NCI-H1105 (cell line): ENCODE results near the gene CAST.

Experiments
- DNase-seq: peaks from one replicate; lab custom pipeline; 2025; lab: John Stamatoyannopoulos, UW

CAST gene

DNA sequence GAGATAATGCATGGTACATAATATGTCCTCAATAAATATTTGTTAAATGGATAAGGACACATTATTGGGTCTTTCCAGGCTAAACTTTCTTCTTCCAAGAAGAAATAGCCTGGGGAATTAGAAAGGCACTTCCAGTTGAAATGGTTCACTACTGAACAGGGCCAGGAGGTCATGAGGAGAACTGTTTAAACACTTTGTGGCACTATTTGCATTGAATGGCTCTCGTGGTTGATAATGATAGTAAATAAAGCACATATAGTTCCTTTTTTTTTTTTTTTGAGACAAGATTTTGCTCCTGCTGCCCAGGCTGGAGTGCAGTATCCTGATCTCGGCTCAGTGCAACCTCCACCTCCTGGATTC lies 19.9 kb upstream of the CAST start:
- no peak for DNase-seq

DNA sequence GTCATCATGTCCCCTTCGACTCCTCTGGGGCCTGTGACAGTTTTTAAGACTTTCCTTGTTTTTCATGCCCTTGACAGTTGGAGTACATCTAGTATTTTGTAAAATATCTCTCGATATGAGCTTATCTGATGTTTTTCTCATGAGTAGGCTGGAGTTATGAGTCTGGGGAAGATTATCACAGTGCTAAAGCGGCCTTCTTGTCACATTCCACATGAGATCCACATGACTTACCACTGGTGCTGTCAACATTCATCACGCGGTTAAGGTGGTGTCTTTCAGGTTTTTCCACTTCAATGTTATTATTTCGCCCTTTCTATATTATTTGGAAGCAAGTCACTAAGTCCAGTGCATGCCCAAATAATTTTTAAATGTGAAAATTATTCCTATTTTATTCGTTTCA lies 17.1 kb upstream of the CAST start:
- no peak for DNase-seq

DNA sequence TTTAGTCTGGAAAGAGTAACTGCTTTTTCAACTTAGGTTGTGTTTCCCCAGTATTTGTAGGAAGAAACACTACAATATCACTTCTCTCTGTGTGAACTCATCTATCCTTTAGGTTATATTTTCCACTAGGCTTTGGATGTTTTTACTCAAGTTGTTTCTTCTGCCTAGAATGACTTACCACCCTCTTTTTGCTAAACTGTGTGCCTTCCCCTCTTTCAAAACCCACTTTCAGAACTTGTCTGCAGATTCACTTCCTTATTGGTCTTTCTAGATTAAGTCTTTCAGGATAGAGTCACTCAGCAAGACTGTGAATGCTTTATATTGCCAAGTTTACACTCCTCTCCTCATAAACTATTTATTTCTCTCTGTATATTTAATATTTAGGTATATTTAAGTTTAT lies 14.2 kb upstream of the CAST start:
- DNase-seq = no peak

DNA sequence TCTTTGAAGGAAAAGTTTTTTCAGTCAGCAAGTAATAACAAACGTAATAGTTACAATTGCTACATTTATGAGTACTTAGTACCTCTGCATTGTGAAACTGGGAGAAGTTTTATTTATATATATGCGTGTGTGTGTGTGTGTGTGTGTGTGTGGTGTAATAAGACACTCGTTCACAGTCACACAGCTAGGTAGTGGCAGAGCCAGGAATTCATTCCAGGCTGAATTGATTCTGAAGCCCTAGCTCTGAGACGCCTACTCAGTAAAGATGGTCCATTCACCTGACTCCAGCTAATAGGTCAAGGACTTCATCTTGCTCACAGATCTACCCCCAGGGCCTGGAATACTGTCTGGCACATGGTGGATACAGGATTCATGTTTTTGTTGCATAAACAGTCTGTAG lies 13.6 kb upstream of the CAST start:
- DNase-seq = no peak

DNA sequence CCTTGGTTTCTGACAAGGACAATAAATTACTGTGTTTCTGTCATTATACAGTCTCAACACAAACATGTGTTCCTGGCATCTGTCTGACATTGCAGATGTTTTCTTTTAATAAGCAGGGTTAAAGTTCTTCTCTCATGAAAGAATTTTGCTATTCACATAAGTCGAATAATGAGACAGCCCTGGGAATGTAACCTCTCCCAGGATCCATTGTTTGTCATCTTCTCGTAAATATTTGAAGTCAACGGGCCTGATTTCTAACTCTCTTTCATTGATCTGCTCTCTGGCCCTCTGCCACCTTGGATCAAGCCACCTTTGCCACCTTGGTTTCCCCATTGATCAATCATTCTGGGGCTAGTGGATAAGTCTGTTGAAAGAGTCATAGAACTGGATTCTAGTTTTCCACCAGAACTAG lies 12.9 kb upstream of the CAST start:
- DNase-seq = no peak

DNA sequence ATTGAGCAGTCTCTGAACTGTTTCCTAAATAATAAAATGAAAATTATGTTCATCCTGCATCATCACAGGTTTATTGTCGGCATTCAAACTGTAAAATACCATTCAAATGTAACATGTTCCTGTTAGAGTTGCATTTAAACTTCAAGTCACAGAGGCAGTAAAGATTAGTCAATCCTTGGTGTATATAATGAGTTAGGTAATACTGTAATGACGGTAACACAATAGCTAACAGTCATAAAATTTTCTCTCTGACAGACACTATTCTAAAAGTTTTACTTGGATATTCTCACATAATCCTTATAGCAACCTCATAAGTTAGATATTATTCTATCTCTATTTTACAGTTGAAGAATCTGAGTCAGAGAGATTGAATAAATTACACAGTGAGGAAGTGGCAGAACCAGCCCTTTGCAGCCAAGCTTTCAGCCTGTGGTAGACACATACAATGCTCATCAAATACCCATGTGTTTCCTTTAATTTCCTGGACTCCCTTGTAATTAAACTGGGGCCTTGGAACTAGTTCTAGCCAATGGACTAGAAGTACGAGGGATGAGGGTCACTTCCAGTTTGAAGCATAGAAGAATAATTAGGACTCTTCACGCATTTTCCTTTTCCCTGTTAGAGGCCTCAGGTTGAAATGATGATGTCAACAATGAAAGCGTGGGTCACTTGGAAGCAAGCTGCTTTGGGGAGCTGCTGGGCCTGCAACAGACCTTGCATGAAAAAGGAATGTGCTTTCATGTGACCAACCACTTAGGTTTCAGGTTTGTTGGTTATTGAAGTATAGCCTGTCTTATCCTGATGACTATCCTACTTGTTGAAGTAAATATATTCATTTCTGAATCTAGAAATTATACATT lies 12.3 kb upstream of the CAST start:
- DNase-seq = no peak

GRCh38 chr5:96651047-96651446 lies 11.1 kb upstream of the CAST start:
- DNase-seq = no peak

GRCh38 chr5:96651948-96652753 lies 10.0 kb upstream of the CAST start:
- no peak for DNase-seq

GRCh38 chr5:96652769-96653454 lies 9.3 kb upstream of the CAST start:
- no peak for DNase-seq

DNA sequence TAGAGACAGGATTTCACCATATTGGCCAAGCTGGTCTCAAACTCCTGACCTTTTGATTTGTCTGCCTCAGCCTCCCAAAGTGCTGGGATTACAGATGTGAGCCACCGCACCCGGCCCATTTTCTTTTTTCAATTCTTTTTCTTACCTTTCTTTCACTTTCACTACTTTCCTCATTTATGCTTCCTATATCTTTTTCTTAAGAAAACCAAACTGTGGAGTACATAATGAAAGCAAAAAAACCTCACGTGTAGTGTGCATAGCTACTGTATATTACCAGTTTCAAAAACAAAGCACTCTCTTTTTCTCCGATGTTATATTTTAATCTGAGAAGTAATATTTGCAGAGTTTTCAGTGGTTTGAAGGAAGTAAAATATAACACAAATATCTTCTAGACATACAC lies 8.0 kb upstream of the CAST start:
- no peak for DNase-seq

- DNase-seq = no peak
These were observed 7.1 kb upstream of the CAST start for GRCh38 chr5:96655085-96655484.

DNA sequence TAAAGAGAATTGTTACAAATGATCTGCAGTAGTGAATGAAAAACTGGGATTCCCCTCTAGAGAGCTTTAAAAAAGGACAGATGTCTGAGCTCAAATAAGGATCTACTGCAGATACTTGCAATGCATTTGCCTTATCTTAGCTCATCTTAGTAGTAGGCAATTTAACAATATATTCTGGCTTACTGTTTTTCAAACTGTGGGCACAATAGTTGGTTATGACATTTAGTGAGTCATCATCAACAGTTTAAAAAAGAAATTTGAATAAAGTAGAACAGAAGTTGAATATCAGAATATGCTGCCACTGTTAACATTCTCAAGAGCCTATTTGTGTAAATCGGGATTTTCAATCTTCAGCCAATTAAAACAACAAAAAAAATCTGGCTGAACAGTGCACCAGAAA lies 6.7 kb upstream of the CAST start:
- DNase-seq = no peak

DNA sequence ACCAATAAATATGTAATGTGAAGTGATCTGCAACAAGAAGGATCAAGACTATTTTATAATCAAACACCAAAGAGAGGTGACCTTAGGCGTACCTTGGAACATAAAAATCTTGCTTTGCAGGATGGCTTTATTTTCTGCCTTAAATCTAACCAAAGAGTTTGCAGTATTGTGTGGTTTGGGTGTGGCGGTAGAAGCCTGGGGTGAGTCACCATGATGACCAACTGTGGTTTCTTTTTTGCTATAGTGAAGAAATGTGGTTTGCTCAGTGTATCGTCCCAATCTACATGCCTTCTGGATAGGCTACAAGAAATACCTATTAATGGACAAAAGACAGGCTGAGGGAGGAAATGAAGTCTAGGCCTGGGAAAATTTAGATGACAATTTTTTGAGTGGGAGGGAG lies 5.1 kb upstream of the CAST start:
- no peak for DNase-seq

GRCh38 chr5:96658272-96658671 lies 3.9 kb upstream of the CAST start:
- DNase-seq = no peak

DNA sequence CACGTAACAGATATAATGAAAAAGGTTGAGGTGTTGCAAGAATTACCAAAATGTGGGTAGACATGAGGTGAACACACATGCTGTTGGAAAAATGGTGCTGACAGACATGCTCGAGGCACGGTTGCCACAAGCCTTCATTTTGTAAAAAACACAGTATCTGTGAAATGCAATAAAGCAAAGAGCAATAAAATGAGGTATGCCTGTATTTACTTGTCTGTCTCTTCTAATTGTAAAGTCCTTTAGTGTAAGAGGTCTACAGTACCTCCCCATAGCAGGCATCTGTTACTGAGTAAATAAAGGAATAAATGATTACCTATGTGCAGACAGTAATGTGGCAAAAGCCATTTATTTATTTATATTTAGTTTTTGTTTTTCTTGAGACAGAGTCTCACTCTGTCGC lies 3.0 kb upstream of the CAST start:
- DNase-seq = no peak

DNA sequence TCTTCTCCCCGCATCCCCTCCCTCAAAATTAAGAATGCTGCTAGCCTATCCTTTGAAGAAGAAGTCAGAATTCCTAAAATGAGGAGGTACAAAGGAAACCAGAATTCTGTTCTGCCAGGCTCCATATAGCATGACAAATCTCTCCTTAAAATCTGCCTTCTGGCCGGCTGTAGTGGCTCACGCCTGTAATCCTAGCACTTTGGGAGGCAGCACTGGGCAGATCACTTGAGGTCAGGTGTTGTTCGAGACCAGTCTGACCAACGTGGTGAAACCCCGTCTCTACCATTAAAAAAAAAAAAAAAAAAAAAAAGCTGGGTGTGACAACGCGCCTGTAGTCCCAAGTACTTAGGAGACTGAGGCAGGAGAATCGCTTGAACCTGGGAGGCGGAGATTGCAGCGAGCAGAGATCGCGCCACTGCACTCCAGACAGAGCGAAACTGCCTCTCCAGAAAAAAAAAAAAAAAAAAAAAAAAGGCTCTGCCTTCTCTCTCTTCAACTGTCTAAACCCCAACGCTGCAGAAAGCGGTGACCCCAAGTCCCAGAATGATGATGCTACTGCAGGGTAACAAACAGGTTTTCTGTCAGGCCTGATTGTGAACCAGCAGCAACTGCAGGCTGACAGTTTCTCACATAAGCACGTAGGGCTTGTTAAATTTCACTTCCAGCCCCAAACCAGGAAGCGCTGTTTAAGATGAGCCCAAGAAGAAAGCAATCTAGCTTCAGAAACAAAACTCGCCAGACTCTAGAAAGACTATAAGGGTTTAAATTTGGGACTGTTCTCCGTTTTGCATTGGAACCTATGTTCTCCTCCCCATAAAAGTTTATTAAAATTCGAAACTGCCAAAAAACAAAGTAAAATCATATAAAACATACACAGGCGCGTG lies 963 bp upstream of the CAST start:
- no peak for DNase-seq

- peak; percentile 49 for DNase-seq
These were observed 746 bp downstream of the CAST start for GRCh38 chr5:96662725-96663518.

DNA sequence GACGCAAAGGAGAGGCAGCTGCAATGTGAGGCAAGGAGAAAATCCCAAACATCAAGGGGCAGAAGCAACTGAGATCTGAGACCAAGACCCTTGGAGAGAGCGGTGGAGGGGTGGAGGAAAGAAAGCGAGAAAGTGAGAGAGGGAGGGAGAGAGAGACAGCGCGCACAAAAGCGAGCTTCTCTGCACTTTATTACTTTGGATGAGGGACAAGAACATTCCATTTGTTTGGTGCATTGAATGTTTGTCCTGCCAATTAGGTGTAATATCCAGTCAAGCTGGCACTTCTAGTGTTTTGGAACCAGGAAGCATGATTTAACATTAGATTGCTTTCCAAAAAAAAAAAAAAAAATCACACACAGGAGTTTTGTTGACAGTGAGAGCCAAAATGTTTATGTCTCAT lies 1.4 kb downstream of the CAST start:
- DNase-seq = no peak

DNA sequence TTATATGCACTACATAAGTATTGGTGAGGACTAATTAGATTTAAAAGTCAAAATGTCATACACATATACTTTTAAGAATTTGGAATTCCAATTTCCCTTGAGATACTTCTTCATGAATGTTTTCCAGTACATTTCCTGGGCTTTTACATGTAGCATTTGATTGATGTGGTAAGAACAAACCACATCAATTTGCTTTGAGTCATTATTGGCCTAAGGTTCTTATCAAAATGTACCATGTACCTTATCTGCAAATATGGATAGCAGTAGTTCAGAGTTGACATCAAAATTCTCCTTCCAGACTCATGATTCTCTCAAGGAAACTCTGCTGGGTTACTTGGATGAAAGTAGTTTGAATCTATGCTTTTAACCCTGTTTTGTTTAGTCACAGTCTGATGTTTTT lies 2.5 kb downstream of the CAST start:
- DNase-seq = no peak

DNA sequence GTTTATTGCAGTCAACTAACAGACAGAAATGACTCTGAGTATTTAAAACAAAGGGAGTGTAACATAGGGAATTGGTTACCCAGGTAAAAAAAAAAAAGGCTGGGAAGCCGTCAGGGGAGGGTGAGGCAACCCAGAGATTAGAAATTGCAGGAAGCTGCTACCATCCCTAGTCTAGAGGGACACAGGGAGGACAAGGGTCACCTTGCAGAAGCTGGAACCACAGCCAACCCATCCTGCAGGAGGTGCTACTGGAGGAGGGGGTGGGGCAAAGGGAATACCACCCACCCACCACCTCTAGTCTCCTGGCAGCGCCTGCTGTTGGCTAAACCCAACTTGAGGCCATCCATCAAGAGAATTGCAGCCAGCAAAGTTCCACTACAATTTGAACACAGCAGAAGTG lies 6.5 kb downstream of the CAST start:
- no peak for DNase-seq

- DNase-seq = no peak
These were observed 7.7 kb downstream of the CAST start for GRCh38 chr5:96669909-96670308.
